Myocyte (in vitro differentiated cells): ENCODE results near the gene IL17RD. TPM values are rescaled to one million over a fixed set of nuclear protein-coding genes. Genes with fewer than 3 reads are reported as not detected.

Experiments used
- total RNA-seq: library from RNA; depleted of rRNA; stranded (reverse); fragments of >200 nt; gene quantifications from 2 replicates; pipeline ENCODE4 v1.2.3, GENCODE V29; 2014

IL17RD gene
- total RNA-seq, 1 donor from 2014 or later = 0.56 TPM

Other genes starting within 250 kb of the IL17RD start
- 0.19 TPM in 1 of 2 replicates, not detected in the other for gene SPATA12, start 104.7 kb downstream of the IL17RD start, total RNA-seq
- 0.59 and 0.73 TPM in 2 replicates for gene HESX1, start 34.6 kb upstream of the IL17RD start, total RNA-seq
- 35.7 and 42.9 TPM in 2 replicates for gene APPL1, start 62.4 kb upstream of the IL17RD start, total RNA-seq
- 0.05 and 5.6 TPM in 2 replicates for gene ASB14, start 127.3 kb upstream of the IL17RD start, total RNA-seq